ENCODE data around the gene TMEM256.

GRCh38 chr17:7437369-7437863, 33.5 kb upstream of the TMEM256 start:
- TF ChIP-seq, protein P1, sequence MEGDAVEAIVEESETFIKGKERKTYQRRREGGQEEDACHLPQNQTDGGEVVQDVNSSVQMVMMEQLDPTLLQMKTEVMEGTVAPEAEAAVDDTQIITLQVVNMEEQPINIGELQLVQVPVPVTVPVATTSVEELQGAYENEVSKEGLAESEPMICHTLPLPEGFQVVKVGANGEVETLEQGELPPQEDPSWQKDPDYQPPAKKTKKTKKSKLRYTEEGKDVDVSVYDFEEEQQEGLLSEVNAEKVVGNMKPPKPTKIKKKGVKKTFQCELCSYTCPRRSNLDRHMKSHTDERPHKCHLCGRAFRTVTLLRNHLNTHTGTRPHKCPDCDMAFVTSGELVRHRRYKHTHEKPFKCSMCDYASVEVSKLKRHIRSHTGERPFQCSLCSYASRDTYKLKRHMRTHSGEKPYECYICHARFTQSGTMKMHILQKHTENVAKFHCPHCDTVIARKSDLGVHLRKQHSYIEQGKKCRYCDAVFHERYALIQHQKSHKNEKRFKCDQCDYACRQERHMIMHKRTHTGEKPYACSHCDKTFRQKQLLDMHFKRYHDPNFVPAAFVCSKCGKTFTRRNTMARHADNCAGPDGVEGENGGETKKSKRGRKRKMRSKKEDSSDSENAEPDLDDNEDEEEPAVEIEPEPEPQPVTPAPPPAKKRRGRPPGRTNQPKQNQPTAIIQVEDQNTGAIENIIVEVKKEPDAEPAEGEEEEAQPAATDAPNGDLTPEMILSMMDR (IDR thresholded peaks at IDR 0.05) = no peak
- TF ChIP-seq EP300 (IDR thresholded peaks at IDR 0.05) (no peak), POLR2A (IDR thresholded peaks at IDR 0.05) (no peak)

All from tibial nerve (tissue), 4 donors.